ENCODE data around the gene CEP126. TPM values are rescaled to one million over a fixed set of nuclear protein-coding genes. Genes with fewer than 3 reads are reported as not detected.

The CEP126 gene
- total RNA-seq, 2 donors from 2014 or later, result 0.94 to 2.6 TPM

Other genes starting within 250 kb of the CEP126 start
- gene ANGPTL5, start 1.5 kb downstream of the CEP126 start, total RNA-seq, result not detected
- gene CFAP300, start 132.4 kb downstream of the CEP126 start, total RNA-seq, result not detected
- under 1 TPM in 1 of 2 donors, not detected in 1; 0.20 TPM for gene YAP1, start 195.4 kb downstream of the CEP126 start, total RNA-seq